Measurements from ENCODE around the gene BCL11B. TPM values are rescaled to one million over a fixed set of nuclear protein-coding genes. Genes with fewer than 3 reads are reported as not detected.

Gene BCL11B
- total and polyA plus RNA-seq, 10 of the 15 experiments (the other 5 are each of a cell fraction or from before 2014, with no cell fraction given), result 0.38 to 5.5 (median 1.3) TPM

GRCh38 chr14:99146616-99147365 lies 125.2 kb downstream of the BCL11B start (continued):
- TF ChIP-seq NFYB (IDR thresholded peaks at IDR 0.05; ENCODE audit: insufficient read depth, low read depth, low read length), result no peak
- no peak for TF ChIP-seq RB1 (IDR thresholded peaks at IDR 0.05; ENCODE audit: borderline replicate concordance)
- TF ChIP-seq, protein P1, sequence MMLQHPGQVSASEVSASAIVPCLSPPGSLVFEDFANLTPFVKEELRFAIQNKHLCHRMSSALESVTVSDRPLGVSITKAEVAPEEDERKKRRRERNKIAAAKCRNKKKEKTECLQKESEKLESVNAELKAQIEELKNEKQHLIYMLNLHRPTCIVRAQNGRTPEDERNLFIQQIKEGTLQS (IDR thresholded peaks at IDR 0.05; ENCODE audit: borderline replicate concordance, extremely low read depth, low read depth, low read length), result no peak
- TF ChIP-seq SRF (IDR thresholded peaks at IDR 0.05; ENCODE audit: low read depth in 2 of 2, low read length in 2 of 2), result no peak
- TF ChIP-seq EP300 (IDR thresholded peaks at IDR 0.05; ENCODE audit: borderline replicate concordance in 1 of 2, control insufficient read depth in 1 of 2, low read depth in 2 of 2, low read length in 2 of 2), result no peak

- Histone ChIP-seq H3K27me3 (replicated peaks in 1 of 2; ENCODE audit: control insufficient read depth in 2 of 2, insufficient read depth in 2 of 2, low read length in 1 of 2) (no peaks in the 10 kb centered on the region), H3K4me1 (ENCODE audit: control insufficient read depth, insufficient read depth, low read length) (no peaks in the 10 kb centered on the region), H4K20me1 (ENCODE audit: control insufficient read depth, insufficient read depth) (no peaks in the 10 kb centered on the region), H3K4me3 (no peak overlapping the region), H3K79me2 (ENCODE audit: control insufficient read depth, insufficient read depth, low read length) (no peaks in the 10 kb centered on the region), H3K27ac (ENCODE audit: control insufficient read depth, insufficient read depth) (no peak overlapping the region), H3K9me3 (replicated peaks; ENCODE audit: control insufficient read depth, insufficient read depth, low read length) (no peaks in the 10 kb centered on the region; the same call in 2 of the 3 replicates), H2AFZ (ENCODE audit: control insufficient read depth, low read depth, low read length) (no peak overlapping the region), H3K4me2 (ENCODE audit: control insufficient read depth, insufficient read depth) (no peak overlapping the region), H3K36me3 (ENCODE audit: control insufficient read depth in 2 of 2, insufficient read depth in 2 of 2, low read length in 1 of 2) (no peaks in the 10 kb centered on the region), H3K9ac (ENCODE audit: control insufficient read depth, insufficient read depth, low read length) (no peak overlapping the region)
- CTCF ChIA-PET, result no interaction called here
- RAD21 ChIA-PET (ENCODE audit: unreplicated experiment), result no interaction called here
- intact Hi-C loops (cut with micrococcal nuclease; ENCODE audit: unreplicated experiment), result no loop called here
- DNase-seq (ENCODE audit: low read depth, low spot score), result no peak
- in situ Hi-C loops (cut with MboI), result no loop called here
- no TSS peak for BruUV-seq (replicated peaks)
- TF ChIP-seq RBBP5 (conservative IDR thresholded peaks at IDR 0.05), result no peak
- TF ChIP-seq, protein P2, sequence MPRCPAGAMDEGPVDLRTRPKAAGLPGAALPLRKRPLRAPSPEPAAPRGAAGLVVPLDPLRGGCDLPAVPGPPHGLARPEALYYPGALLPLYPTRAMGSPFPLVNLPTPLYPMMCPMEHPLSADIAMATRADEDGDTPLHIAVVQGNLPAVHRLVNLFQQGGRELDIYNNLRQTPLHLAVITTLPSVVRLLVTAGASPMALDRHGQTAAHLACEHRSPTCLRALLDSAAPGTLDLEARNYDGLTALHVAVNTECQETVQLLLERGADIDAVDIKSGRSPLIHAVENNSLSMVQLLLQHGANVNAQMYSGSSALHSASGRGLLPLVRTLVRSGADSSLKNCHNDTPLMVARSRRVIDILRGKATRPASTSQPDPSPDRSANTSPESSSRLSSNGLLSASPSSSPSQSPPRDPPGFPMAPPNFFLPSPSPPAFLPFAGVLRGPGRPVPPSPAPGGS (IDR thresholded peaks at IDR 0.05; ENCODE audit: borderline replicate concordance, insufficient read depth, low read depth, low read length, poor library complexity, severe bottlenecking), result no peak
- TF ChIP-seq DPF2 (IDR thresholded peaks at IDR 0.05), result no peak
- SMC1A ChIA-PET (ENCODE audit: uncharacterized antibody, unreplicated experiment), result no interaction called here
- POLR2A ChIA-PET, result no interaction called here
- ATAC-seq, result no peak
- WGBS (ENCODE audit: insufficient coverage, insufficient replicate concordance, low lambda C conversion rate, missing lambda C conversion rate), result 20% methylated on average over 4 of the region's 4 CpGs
- FAIRE-seq, result no peak
Measured at GRCh38 chr14:99145307-99145706, 126.7 kb downstream of the BCL11B start.
